Activated CD8-positive, alpha-beta memory T cell treated with anti-CD3 and anti-CD28 coated beads, Interleukin-2, amount 10 ng/mL, durations not matched to agents 7 days and 5 days (primary cell): Measurements from ENCODE around the gene ASXL1. TPM values are rescaled to one million over a fixed set of nuclear protein-coding genes. Genes with fewer than 3 reads are reported as not detected.
A peak's percentile ranks its signal among the peaks of the same experiment; 100 is the strongest.
"Not testable (repeated sequence)": the region's sequence is repeated elsewhere in the genome, so short reads cannot be mapped to it uniquely, and the experiment has no call there.

Experiments
- ATAC-seq: fragments of 150-1000 bp; cut with Tn5 transposase; one replicate; pipeline ENCODE4 v1.10.0; 2021; ENCODE audit warnings: moderate library complexity
- CTCF ChIA-PET: fragments of 350-600 bp; sonication (Branson Sonifier 250); formaldehyde crosslinking; loops from one replicate; lab custom pipeline; 2021; ENCODE audit warnings: antibody characterized with exemption; lab: Charles Lee
- DNase-seq: peaks from one replicate; pipeline ENCODE4 v3.0.0-alpha.2; 2020
- H3K27ac Mint-ChIP-seq: one replicate; pipeline ENCODE4 v1.8.0; 2021; ENCODE audit warnings: mild to moderate bottlenecking, mixed read lengths
- H3K27me3 Mint-ChIP-seq: one replicate; pipeline ENCODE4 v1.8.0; 2021; ENCODE audit warnings: mixed read lengths
- H3K36me3 Mint-ChIP-seq: one replicate; pipeline ENCODE4 v1.8.0; 2021; ENCODE audit warnings: mild to moderate bottlenecking, mixed read lengths
- H3K4me1 Mint-ChIP-seq: one replicate; pipeline ENCODE4 v1.8.0; 2021; ENCODE audit warnings: mixed read lengths
- H3K4me3 Mint-ChIP-seq: one replicate; pipeline ENCODE4 v1.8.0; 2021; ENCODE audit warnings: mild to moderate bottlenecking, moderate library complexity, mixed read lengths
- H3K9me3 Mint-ChIP-seq: one replicate; pipeline ENCODE4 v1.8.0; 2022; ENCODE audit warnings: low read depth, mixed read lengths
- total RNA-seq, 2 experiments: library from RNA; stranded (reverse); gene quantifications; one replicate each; pipeline ENCODE4 v1.2.3, GENCODE V29; 2021

The ASXL1 gene
- total RNA-seq, 2 experiments from 2014 or later, result 134 to 135 TPM

- Mint-ChIP-seq H3K4me3 (no peak overlapping the region), H3K27ac (no peak overlapping the region), H3K9me3 (no peaks in the 10 kb centered on the region), H3K27me3 (no peaks in the 10 kb centered on the region), H3K36me3 (peaks cover 29% of the 10 kb centered on the region), H3K4me1 (peaks cover 23% of the 10 kb centered on the region)
- ATAC-seq (no peak), DNase-seq (no peak)
- CTCF ChIA-PET, result no interaction called here
These were observed 22.6 kb downstream of the ASXL1 start for GRCh38 chr20:32380745-32381144.

- no peak for ATAC-seq
- H3K4me1 Mint-ChIP-seq, result peaks cover 37% of the 10 kb centered on the region
- H3K36me3 Mint-ChIP-seq, result peaks cover 32% of the 10 kb centered on the region
- H3K27me3 Mint-ChIP-seq, result no peaks in the 10 kb centered on the region
- no peak for DNase-seq
- H3K4me3 Mint-ChIP-seq, result no peak overlapping the region
- no peaks in the 10 kb centered on the region for H3K9me3 Mint-ChIP-seq
- H3K27ac Mint-ChIP-seq, result no peak overlapping the region
- CTCF ChIA-PET, result no interaction called here
These were observed 24.2 kb downstream of the ASXL1 start for GRCh38 chr20:32382102-32382950.

GRCh38 chr20:32383441-32383840 is 25.3 kb downstream of the ASXL1 start:
- ATAC-seq, CTCF ChIA-PET, H3K9me3 Mint-ChIP-seq, DNase-seq, H3K27me3 Mint-ChIP-seq, H3K4me3 Mint-ChIP-seq: not testable (repeated sequence)
- Mint-ChIP-seq H3K36me3 (peaks cover 23% of the 10 kb centered on the region), H3K27ac (peak overlapping the region; percentile 54), H3K4me1 (peaks cover 43% of the 10 kb centered on the region)

GRCh38 chr20:32385541-32385940 is 27.4 kb downstream of the ASXL1 start:
- ATAC-seq (no peak), DNase-seq (no peak)
- Mint-ChIP-seq H3K27me3 (no peaks in the 10 kb centered on the region), H3K9me3 (no peaks in the 10 kb centered on the region), H3K36me3 (peaks cover 25% of the 10 kb centered on the region), H3K4me3 (no peak overlapping the region), H3K27ac (no peak overlapping the region), H3K4me1 (peaks cover 47% of the 10 kb centered on the region)
- CTCF ChIA-PET, result interaction anchor here (0.9 kb wide), 1 partner anchor 21 kb away, joined by 4 read pairs; no protein-coding TSS in a partner anchor

- Mint-ChIP-seq H3K27me3 (no peaks in the 10 kb centered on the region), H3K27ac (peak overlapping the region; percentile 68), H3K9me3 (no peaks in the 10 kb centered on the region)
These were observed 28.0 kb downstream of the ASXL1 start for GRCh38 chr20:32386091-32386490.

GRCh38 chr20:32387252-32387651 is 29.1 kb downstream of the ASXL1 start:
- Mint-ChIP-seq H3K27me3 (no peaks in the 10 kb centered on the region), H3K36me3 (peaks cover 35% of the 10 kb centered on the region), H3K9me3 (no peaks in the 10 kb centered on the region), H3K27ac (peak overlapping the region; percentile 66), H3K4me3 (no peak overlapping the region), H3K4me1 (peaks cover 55% of the 10 kb centered on the region)
- CTCF ChIA-PET, result no interaction called here
- DNase-seq (peak; percentile 61), ATAC-seq (peak; percentile 96)

More at GRCh38 chr20:32386091-32386490, 28.0 kb downstream of the ASXL1 start:
- Mint-ChIP-seq H3K4me3 (no peak overlapping the region), H3K36me3 (peaks cover 31% of the 10 kb centered on the region), H3K4me1 (peaks cover 49% of the 10 kb centered on the region)
- no peak for DNase-seq
- CTCF ChIA-PET, result no interaction called here
- ATAC-seq, result no peak

GRCh38 chr20:32391003-32391402 is 32.9 kb downstream of the ASXL1 start:
- DNase-seq (no peak), ATAC-seq (no peak)
- CTCF ChIA-PET, result interaction anchor here (1.7 kb wide), 1 partner anchor 10 kb away, joined by 5 read pairs; no protein-coding TSS in a partner anchor
- Mint-ChIP-seq H3K27ac (no peak overlapping the region), H3K4me1 (peaks cover 34% of the 10 kb centered on the region), H3K27me3 (no peaks in the 10 kb centered on the region), H3K36me3 (peaks cover 46% of the 10 kb centered on the region), H3K4me3 (no peak overlapping the region), H3K9me3 (no peaks in the 10 kb centered on the region)

GRCh38 chr20:32395066-32395465 is 36.9 kb downstream of the ASXL1 start:
- Mint-ChIP-seq H3K4me1 (peaks cover 18% of the 10 kb centered on the region), H3K4me3 (no peak overlapping the region), H3K9me3 (no peaks in the 10 kb centered on the region), H3K36me3 (peaks cover 52% of the 10 kb centered on the region), H3K27ac (no peak overlapping the region), H3K27me3 (no peaks in the 10 kb centered on the region)
- DNase-seq (no peak), ATAC-seq (no peak)
- CTCF ChIA-PET, result no interaction called here

- no peaks in the 10 kb centered on the region for H3K27me3 Mint-ChIP-seq
- H3K27ac Mint-ChIP-seq, result no peak overlapping the region
- peaks cover 48% of the 10 kb centered on the region for H3K36me3 Mint-ChIP-seq
- H3K9me3 Mint-ChIP-seq, result no peaks in the 10 kb centered on the region
- DNase-seq, result no peak
- ATAC-seq, result no peak
- CTCF ChIA-PET, result interaction anchor here (0.6 to 1.1 kb wide), 3 partner anchors 9 to 45 kb away, joined by 3 read pairs; no protein-coding TSS in a partner anchor
- no peak overlapping the region for H3K4me3 Mint-ChIP-seq
- peaks cover 17% of the 10 kb centered on the region for H3K4me1 Mint-ChIP-seq
These were observed 38.6 kb downstream of the ASXL1 start for GRCh38 chr20:32396646-32397160.

GRCh38 chr20:32397567-32398084 is 39.5 kb downstream of the ASXL1 start:
- no peaks in the 10 kb centered on the region for H3K27me3 Mint-ChIP-seq
- no peak overlapping the region for H3K27ac Mint-ChIP-seq
- peaks cover 48% of the 10 kb centered on the region for H3K36me3 Mint-ChIP-seq
- H3K4me1 Mint-ChIP-seq, result peaks cover 15% of the 10 kb centered on the region
- H3K9me3 Mint-ChIP-seq, result no peaks in the 10 kb centered on the region
- CTCF ChIA-PET, result no interaction called here
- no peak for DNase-seq
- ATAC-seq, result no peak
- no peak overlapping the region for H3K4me3 Mint-ChIP-seq

- Mint-ChIP-seq H3K4me1 (peaks cover 19% of the 10 kb centered on the region), H3K27ac (no peak overlapping the region), H3K36me3 (peaks cover 36% of the 10 kb centered on the region), H3K9me3 (no peaks in the 10 kb centered on the region), H3K4me3 (no peak overlapping the region), H3K27me3 (no peaks in the 10 kb centered on the region)
- ATAC-seq, result no peak
- CTCF ChIA-PET, result interaction anchor here (1.4 kb wide), 1 partner anchor 9 kb away, joined by 5 read pairs; no protein-coding TSS in a partner anchor
- DNase-seq, result no peak
These were observed 42.3 kb downstream of the ASXL1 start for GRCh38 chr20:32400476-32400875.

- DNase-seq, result no peak
- H3K4me3 Mint-ChIP-seq, result no peak overlapping the region
- CTCF ChIA-PET, result interaction anchor here (1.3 kb wide), 1 partner anchor 17 kb away, joined by 3 read pairs; no protein-coding TSS in a partner anchor
- no peak overlapping the region for H3K27ac Mint-ChIP-seq
- no peaks in the 10 kb centered on the region for H3K27me3 Mint-ChIP-seq
- no peaks in the 10 kb centered on the region for H3K9me3 Mint-ChIP-seq
- H3K36me3 Mint-ChIP-seq, result peaks cover 34% of the 10 kb centered on the region
- ATAC-seq, result no peak
- peaks cover 36% of the 10 kb centered on the region for H3K4me1 Mint-ChIP-seq
These were observed 45.9 kb downstream of the ASXL1 start for GRCh38 chr20:32404017-32404416.

GRCh38 chr20:32406701-32407100 is 48.6 kb downstream of the ASXL1 start:
- Mint-ChIP-seq H3K4me1 (peaks cover 27% of the 10 kb centered on the region), H3K27ac (no peak overlapping the region), H3K9me3 (no peaks in the 10 kb centered on the region), H3K27me3 (no peaks in the 10 kb centered on the region), H3K4me3 (no peak overlapping the region), H3K36me3 (peaks cover 21% of the 10 kb centered on the region)
- CTCF ChIA-PET, result interaction anchor here (1.2 kb wide), 1 partner anchor 21 kb away, joined by 4 read pairs; no protein-coding TSS in a partner anchor
- DNase-seq (no peak), ATAC-seq (no peak)
